ENCODE measurements around the gene ENOX1. TPM values are rescaled to one million over a fixed set of nuclear protein-coding genes. Genes with fewer than 3 reads are reported as not detected.
A peak's percentile ranks its signal among the peaks of the same experiment; 100 is the strongest.

Gene ENOX1
- total and polyA plus RNA-seq, 9 of the 15 experiments (the other 6 are each of a cell fraction or from before 2014, with no cell fraction given), result not detected

DNA sequence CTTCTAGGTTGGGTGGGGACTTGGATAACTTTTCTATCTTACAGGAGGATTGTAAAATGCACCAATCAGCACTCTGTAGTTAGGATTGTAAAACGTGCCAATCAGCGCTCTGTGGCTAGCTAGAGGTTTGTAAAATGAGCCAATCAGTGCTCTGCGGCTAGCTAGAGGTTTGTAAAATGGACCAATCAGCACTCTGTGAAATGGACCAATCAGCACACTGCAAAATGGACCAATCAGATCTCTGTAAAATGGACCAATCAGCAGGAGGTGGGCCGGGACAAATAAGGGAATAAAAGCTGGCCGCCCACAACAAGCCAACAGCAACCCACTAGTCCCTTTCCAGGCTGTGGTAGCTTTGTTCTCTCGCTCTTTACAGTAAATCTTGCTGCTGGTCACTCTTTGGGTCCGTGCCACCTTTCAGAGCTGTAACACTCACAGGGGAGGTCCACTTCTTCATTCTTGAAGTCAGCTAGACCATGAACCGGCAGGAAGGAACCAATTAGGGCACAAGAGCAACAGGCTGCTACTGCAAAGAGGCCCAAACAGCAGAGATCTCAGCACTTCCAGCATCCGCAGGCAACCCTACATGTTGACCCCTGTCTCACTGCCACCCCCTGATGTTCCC, 606.6 kb downstream of the ENOX1 start:
- FAIRE-seq, result no peak
- CTCF ChIA-PET (ENCODE audit: low intra/inter-chr PET ratio), result no interaction called here
- POLR2A ChIA-PET, result interaction anchor here (0.5 kb wide), 1 partner anchor 14 kb away, joined by 3 read pairs; no protein-coding TSS in a partner anchor

DNA sequence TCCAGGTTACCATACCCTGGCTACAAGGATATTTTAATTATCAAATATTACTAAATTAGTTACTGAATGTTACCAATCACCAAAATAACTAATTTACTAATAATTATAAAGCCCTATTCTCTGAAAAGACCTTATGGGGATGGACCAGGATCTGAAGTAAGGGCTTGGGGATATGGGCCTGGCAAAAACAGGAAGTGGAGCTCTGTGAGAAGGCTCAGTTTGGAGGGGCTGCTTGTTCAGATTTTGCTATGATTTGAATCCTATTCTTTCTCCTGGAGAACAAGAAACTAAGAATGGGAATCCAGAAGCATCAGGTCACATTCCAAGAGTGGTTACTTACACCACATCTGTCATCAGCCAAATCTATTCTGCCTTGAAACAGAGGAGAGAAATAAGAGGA, 615.3 kb downstream of the ENOX1 start:
- CTCF ChIA-PET (ENCODE audit: low intra/inter-chr PET ratio), result no interaction called here
- ATAC-seq, result no peak
- no peak overlapping the region for H2AFZ ChIP-seq (ENCODE audit: low read depth, low read length)

More for the DNA sequence above, 606.6 kb downstream of the ENOX1 start:
- BruUV-seq (replicated peaks), result no TSS peak
- H3K79me2 ChIP-seq (ENCODE audit: control insufficient read depth, insufficient read depth, low read length), result no peaks in the 10 kb centered on the region
- in situ Hi-C loops (cut with MboI) (no loop called here), intact Hi-C loops (cut with micrococcal nuclease) (no loop called here)
- DNase-seq (ENCODE audit: extremely low read depth in 1 of 4, low spot score in 3 of 4) (no peak), ATAC-seq (no peak)
- H3K9me3 ChIP-seq (replicated peaks; ENCODE audit: control insufficient read depth, insufficient read depth, low read depth, low read length), result no peaks in the 10 kb centered on the region
- no peaks in the 10 kb centered on the region for H3K4me1 ChIP-seq (replicated peaks in 1 of 2; ENCODE audit: control insufficient read depth in 2 of 2, insufficient read depth in 2 of 2, low read length in 2 of 2)
- no peaks in the 10 kb centered on the region for H4K20me1 ChIP-seq (replicated peaks; ENCODE audit: control insufficient read depth, insufficient read depth, low read length)
- 9% methylated on average over 8 of the region's 9 CpGs for WGBS (ENCODE audit: insufficient coverage, low coverage, missing lambda C conversion rate)
- no peak overlapping the region for H3K4me2 ChIP-seq (ENCODE audit: insufficient read depth, low read length)
- H3K9ac ChIP-seq (ENCODE audit: insufficient read depth in 1 of 2, low read depth in 2 of 2, low read length in 2 of 2), result no peak overlapping the region
- TF ChIP-seq, protein P1, sequence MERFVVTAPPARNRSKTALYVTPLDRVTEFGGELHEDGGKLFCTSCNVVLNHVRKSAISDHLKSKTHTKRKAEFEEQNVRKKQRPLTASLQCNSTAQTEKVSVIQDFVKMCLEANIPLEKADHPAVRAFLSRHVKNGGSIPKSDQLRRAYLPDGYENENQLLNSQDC (CRISPR knock-in tag; IDR thresholded peaks at IDR 0.05), result no peak
- peak; percentile 40 for TF ChIP-seq FOS (IDR thresholded peaks at IDR 0.05; ENCODE audit: extremely low read depth, insufficient read length)
- TF ChIP-seq ZNF778 (CRISPR knock-in tag; IDR thresholded peaks at IDR 0.05), result no peak
- peak; percentile 27 for TF ChIP-seq ASH1L (IDR thresholded peaks at IDR 0.05; ENCODE audit: borderline replicate concordance, low read depth, partially characterized antibody)
- TF ChIP-seq NFYB (IDR thresholded peaks at IDR 0.05; ENCODE audit: extremely low read depth, insufficient read length), result peak; percentile 70
- H3K36me3 ChIP-seq (ENCODE audit: control insufficient read depth, insufficient read depth, low read length), result no peaks in the 10 kb centered on the region
- H3K9me1 ChIP-seq (ENCODE audit: control insufficient read depth, insufficient read depth, low read length), result no peaks in the 10 kb centered on the region
- H3K27me3 ChIP-seq (ENCODE audit: control insufficient read depth in 2 of 2, insufficient read depth in 2 of 2, low read length in 2 of 2), result no peaks in the 10 kb centered on the region
- no peak overlapping the region for H2AFZ ChIP-seq (ENCODE audit: low read depth, low read length)
- H3K27ac ChIP-seq (ENCODE audit: extremely low read depth, low read depth, low read length), result no peak overlapping the region
- no peak overlapping the region for H3K4me3 ChIP-seq

More for the DNA sequence above, 615.3 kb downstream of the ENOX1 start:
- Histone ChIP-seq H4K20me1 (replicated peaks; ENCODE audit: control insufficient read depth, insufficient read depth, low read length) (no peaks in the 10 kb centered on the region), H3K4me1 (replicated peaks in 1 of 2; ENCODE audit: control insufficient read depth in 2 of 2, insufficient read depth in 2 of 2, low read length in 2 of 2) (no peaks in the 10 kb centered on the region), H3K9ac (ENCODE audit: insufficient read depth in 1 of 2, low read depth in 2 of 2, low read length in 2 of 2) (no peak overlapping the region), H3K9me1 (ENCODE audit: control insufficient read depth, insufficient read depth, low read length) (no peaks in the 10 kb centered on the region), H3K9me3 (replicated peaks; ENCODE audit: control insufficient read depth, insufficient read depth, low read depth, low read length) (no peaks in the 10 kb centered on the region), H3K4me2 (ENCODE audit: insufficient read depth, low read length) (no peak overlapping the region), H3K79me2 (ENCODE audit: control insufficient read depth, insufficient read depth, low read length) (no peaks in the 10 kb centered on the region), H3K4me3 (no peak overlapping the region), H3K36me3 (ENCODE audit: control insufficient read depth, insufficient read depth, low read length) (no peaks in the 10 kb centered on the region), H3K27me3 (ENCODE audit: control insufficient read depth in 2 of 2, insufficient read depth in 2 of 2, low read length in 2 of 2) (no peaks in the 10 kb centered on the region), H3K27ac (ENCODE audit: extremely low read depth, low read depth, low read length) (no peak overlapping the region)
- in situ Hi-C loops (cut with MboI), result no loop called here
- POLR2A ChIA-PET, result no interaction called here
- no TSS peak for BruUV-seq (replicated peaks)
- intact Hi-C loops (cut with micrococcal nuclease), result no loop called here
- no peak for DNase-seq (ENCODE audit: extremely low read depth in 1 of 4, low spot score in 3 of 4)
- TF ChIP-seq HCFC1 (IDR thresholded peaks at IDR 0.05; ENCODE audit: low read depth, low read length), result no peak
- peak; percentile 65; the same call in 1 of the 2 replicates for TF ChIP-seq SPI1 (IDR thresholded peaks at IDR 0.05; ENCODE audit: borderline replicate concordance, low read depth, low read length)
- FAIRE-seq, result no peak
